ENCODE measurements around the gene TMEM45B.
"Not testable (repeated sequence)": the region's sequence is repeated elsewhere in the genome, so short reads cannot be mapped to it uniquely, and the experiment has no call there.

Gene TMEM45B

DNA sequence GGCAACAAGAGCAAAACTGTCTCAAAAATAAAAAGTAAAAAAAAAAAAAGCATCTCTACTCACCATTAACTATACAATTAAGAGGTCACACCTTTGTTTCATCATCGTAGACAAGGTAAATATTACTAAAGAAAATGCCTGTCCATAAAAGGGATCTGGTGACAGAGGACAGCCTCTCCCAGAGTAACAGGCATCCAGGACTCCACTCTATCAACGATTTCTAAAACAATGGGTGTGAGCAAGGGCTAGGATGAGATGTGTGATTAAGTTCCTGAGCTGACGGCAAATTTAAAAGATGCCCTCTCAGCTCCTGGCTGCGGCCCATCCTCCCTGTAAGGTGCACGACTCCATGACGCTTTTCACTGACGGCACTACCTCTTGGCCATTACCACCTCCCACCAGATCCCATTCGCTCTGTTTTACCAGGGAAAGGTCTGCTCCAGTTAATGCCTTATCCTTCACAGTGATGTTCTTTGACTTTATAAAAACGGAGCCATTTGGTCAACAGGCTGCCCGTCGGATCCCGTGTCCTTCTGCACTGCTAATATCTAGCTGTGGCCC lies 2.3 kb upstream of the TMEM45B start:
- FAIRE-seq = no peak

DNA sequence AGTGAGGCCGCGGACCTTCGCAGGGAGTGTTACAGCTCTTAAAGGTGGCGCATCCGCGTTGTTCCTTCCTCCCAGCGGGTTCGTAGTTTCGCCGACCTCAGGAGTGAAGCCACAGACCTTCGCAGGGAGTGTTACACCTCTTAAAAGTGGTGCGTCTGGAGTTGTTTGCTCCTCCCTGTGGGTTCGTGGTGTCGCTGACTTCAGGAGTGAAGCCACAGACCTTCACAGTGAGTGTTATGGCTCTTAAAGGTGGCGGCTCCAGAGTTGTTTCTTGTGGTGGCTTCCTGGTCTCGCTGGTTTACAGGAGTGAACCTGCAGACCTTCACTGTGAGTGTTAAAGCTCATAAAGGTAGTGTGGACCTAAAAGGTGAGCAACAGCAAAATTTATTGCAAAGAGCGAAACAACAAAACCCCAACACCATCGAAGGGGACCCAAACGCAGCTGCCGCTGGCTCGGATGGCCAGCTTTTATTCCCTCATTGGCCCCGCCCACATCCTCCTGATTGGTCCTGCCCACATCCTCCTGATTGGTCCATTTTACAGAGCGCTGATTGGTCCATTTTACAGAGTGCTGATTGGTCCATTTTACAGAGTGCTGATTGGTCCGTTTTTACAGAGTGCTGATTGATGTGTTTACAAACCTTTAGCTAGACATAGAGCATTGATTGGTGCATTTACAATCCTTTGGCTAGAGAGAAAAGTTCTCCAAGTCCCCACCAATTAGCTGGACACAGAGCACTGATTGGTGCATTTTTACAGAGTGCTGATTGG lies 1.2 kb upstream of the TMEM45B start:
- FAIRE-seq = no peak

DNA sequence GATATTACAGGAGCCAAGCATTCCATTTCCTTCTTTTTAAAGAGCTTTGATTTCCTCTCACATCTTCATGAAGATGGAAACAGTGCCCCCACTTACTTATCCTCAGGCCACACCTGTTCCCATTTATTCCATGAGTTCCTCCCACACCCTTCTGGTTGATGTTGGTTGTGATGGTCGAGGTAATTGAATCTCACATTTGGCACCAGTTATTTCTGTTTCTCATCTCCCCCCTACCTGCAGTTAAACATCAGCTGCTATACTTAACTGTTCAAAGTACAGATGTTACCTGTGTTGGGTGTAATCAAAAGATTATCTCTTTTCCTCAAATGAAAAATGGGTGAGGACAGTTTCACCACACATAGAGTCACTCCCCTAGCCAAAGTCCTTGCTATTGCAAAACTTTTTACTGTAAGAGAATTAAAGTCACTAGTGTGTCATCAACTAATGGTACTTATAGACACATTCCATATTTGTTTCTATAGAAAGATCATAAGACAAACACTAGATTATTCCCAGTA lies 1.9 kb downstream of the TMEM45B start:
- no peak for FAIRE-seq

DNA sequence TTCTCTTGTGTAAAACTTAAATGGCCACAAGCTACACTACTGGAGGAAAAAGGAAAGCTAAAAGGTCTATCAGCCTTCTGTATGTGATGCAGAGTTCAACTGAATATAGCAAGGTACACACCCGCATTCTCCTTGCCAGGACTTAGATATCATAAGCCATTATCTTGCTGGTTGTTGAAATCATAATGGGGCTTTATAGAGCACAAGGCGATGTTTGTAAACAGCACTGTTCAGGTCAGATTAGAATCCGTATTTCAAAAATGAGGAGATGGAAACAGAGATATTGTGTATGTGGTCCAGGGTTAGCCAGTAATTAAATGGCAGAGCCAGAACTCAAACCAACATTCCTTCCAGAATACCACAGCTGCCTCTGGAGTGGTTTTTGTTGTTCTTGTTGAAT lies 2.6 kb downstream of the TMEM45B start:
- FAIRE-seq = not testable (repeated sequence)

DNA sequence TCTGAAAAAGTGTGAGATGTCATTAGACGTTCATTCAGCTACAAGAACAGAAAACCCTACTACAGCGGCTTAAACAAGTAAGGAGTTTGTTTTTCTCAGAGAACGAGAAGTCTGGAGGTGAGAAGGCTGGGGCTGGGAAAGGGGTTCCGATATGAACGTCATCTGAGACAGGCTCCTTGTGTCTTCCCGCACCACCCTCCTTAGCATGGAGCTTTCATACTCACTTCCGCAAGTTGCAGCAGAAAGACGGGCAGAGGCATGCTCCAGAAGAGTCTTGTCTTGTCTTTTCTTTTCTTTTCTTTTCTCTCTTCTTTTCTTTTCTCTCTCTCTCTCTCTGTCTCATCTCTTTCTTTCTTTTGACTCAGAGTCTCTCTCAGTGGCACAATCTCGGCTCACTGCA lies 3.6 kb downstream of the TMEM45B start:
- no peak for FAIRE-seq

DNA sequence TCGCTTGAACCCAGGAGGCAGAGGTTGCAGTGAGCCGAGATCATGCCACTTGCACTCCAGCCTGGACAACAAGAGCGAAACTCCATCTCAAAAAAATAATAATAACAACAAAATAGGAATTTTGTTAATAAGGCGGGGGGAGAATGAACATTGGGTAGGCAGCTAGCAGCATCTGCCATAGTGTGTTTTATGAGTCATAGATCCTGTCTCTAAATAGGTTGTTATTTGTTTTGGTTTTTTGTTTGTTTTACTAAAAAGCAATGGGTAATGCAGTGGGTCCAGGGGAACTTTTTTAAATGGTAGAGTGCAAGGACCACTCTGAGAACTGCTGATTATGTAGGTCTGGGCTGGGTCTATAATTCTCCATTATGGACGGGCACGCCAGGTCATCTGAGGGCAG lies 4.6 kb downstream of the TMEM45B start:
- not testable (repeated sequence) for FAIRE-seq

DNA sequence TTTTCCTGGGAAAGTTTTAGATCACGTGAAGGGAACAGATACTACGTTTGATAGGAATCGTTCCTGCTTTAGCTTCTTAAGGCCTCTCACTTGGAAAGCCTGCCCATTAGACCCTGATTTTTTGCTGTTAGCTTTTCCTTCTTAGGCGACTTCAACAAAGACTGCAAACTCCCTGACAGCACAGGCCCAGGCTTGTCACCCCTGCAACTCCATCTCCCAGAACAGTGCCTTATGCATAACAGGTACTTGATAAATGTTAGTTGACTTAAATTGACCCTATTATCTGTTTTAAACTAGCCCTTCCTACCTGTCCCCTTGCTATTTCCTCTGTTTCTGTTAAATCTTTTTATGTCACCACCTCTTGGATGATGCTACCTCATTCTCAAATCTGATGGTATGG lies 7.6 kb downstream of the TMEM45B start:
- FAIRE-seq = not testable (repeated sequence)

DNA sequence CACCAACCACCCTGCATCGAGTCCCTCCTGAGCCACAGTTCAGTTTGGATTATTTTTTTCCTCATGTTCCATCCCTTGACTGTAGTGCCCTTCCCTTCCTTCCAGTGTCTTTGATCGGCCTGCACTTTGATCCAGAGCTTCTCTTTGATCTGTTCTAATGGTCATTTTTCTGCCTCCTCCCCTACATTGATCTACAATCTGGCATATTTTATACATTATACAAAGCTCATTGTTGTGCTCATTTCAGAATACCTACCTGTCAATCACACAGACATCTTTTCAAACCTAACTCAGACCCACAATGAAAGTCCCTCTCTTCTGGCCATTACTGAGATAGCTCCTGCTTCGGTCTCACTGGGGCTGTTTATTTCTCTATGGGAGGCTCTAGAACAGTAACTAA lies 8.2 kb downstream of the TMEM45B start:
- FAIRE-seq = not testable (repeated sequence)

DNA sequence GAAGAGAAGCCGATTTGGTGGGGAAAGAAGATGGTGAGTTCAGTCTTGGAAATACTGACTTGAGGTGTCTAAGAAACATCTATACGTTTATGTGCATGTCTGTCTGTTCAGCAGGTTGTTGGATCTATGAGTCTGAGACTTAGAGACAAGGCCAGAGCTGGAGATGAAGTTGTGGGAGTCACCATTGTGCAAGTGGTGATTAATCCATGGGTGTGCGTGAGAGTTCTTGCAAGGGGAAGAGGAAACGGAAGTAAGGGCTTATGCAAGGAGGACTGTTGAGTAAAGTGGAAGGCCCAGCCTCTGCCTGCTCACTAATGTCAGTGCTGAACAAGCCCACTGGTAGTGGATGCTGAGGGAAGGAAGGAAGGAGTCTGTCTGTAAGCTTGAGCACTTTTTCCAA lies 9.7 kb downstream of the TMEM45B start:
- no peak for FAIRE-seq

DNA sequence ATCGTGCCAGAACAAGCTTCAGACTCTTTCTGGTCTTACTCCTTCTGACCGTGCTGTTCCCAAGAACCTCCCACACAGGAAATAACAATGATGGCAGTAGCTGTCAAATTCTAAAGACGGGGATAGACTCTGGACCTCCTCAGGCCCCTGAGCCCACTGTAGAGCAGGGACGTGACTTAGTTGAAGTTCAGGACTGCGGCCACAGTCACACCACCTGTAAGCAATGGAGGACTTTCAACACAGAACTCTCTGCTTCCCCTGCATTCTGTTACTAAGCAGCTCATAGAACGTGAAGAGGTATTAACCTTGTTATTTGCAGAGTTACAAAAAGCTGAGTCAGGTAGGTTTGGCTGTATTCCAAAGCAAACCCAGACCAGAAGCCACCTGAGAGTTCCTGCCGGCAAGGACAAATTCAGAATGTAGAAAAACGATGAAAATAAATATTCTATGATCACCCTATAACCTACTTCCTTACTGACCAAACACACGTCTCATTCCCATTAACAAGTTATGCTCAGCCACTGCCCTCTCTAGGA lies 12.7 kb downstream of the TMEM45B start:
- FAIRE-seq = no peak

DNA sequence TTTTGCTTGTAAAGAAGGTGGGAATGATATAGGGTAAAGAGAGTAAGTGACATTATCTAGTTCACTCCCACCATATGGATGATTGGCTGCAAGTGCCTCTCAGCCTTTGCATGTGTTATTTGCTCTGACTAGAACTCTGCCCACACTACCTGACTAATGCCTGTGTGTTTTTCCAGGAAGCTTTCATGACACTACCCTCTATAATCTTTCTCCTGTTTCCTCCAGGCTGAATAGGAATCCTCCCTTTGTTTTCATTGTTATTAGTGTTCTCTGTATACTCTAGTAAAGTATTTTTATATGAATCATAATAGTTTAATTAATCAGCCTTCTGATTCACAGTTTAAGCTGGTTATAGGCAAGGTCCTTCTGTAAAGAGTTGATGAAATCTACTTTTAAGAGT lies 13.8 kb downstream of the TMEM45B start:
- FAIRE-seq = not testable (repeated sequence)

DNA sequence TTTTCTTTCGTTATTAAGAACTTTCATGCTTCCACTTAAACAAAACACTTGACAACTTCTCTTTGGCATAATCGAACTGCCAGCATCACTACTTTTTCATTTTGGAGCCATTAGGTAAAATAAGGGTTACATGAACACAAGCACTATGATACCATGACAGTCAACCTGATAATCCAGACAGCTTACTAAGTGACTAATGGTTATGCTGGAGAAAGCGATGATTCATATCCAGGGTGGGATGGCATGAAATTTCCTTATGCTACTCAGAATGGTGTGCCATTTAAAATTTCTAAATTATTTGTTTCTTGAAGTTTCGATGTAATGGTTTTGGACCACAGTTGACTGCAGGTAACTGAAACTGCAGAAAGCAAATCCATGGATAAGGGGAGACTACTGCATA lies 15.6 kb downstream of the TMEM45B start:
- not testable (repeated sequence) for FAIRE-seq

DNA sequence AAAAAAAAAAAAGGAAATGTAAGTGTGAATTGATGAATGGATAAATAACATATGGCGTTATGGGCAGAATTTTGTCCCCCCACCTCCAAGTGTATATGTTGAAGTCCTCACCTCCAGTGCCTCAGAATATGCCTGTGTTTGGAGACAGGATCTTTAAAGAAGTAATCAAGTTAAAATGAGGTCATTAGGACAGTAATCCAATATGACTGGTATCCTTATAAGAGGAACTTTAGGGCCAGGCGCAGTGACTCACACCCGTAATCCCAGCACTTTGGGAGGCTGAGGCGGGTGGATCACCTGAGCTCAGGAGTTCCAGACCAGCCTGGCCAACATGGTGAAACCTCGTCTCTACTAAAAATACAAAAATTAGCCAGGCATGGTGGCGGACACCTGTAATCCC lies 17.6 kb downstream of the TMEM45B start:
- FAIRE-seq = not testable (repeated sequence)

DNA sequence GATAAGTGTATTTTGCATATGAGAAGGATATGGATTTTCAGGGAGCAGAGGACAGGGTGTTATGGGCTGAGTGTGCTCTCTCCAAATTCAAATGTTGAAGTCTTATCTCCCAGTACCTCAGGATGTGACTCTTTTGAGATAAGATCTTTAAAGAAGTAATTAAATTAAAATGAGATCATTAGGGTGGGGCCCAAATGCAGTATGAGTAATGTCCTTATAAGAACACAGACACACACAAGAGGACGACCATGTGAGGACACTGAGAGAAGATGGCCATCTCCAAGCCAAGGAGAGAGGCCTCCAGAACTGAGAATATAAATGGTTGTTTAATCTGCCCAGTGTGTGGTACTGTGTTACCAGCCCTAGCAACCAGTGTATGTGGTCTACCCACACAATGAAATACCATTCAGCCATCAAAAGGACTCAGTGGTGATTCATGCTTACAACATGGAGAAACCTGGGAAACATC lies 20.8 kb downstream of the TMEM45B start:
- not testable (repeated sequence) for FAIRE-seq

DNA sequence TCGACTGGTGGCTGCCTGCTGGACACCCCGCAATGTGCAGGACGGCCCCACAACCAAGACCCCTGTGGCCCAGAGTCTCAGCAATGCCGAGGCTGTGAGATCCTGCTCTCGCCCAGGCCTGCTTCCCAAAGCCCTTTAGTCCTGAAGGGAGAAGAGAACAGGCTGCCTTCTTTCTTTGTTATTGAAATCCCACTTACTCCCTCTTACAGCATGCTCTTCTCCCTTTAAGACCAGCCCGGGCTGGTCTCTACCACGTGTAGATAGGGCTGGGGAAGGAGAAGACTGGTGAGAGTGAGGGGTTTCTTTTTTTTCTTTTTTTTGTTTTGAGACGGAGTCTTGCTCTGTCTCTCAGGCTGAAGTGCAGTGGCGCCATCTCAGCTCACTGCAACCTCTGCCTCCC lies 21.3 kb downstream of the TMEM45B start:
- no peak for FAIRE-seq

DNA sequence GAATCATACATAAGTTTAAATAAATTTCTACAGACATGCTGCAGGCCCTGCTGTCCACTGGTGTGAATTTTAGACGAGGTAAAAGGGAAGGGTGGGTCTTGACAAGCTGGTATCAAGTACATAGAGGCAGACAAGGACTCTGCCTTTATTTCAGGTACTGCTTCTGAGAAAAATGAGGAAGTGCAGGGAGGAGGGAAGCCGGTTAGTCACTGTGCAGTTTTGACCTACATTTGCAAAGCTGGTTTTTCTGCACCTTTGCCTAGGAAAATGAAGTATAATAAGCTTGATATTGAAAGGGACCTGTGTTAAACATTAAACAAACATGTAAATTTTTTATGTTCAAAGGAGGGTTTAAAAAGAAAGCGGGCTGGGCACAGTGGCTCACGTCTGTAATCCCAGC lies 24.6 kb downstream of the TMEM45B start:
- FAIRE-seq = no peak

DNA sequence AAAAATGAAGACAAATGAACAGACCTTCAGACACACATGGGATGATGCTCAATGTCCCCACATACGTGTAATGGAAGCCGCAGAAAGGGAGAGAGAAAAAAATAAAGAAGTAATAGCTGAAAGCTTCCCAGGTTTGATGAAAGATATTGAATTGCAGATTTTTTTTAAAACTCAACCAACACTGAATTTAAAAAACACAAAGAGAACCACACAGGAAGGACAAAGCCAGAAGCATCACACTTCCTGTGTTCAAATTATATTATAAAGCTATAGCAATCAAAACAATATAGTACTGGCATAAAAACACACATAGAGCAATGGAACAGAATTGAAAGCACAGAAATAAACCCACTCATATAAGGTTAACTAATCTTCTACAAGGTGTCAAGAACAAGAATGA lies 26.5 kb downstream of the TMEM45B start:
- FAIRE-seq = no peak

DNA sequence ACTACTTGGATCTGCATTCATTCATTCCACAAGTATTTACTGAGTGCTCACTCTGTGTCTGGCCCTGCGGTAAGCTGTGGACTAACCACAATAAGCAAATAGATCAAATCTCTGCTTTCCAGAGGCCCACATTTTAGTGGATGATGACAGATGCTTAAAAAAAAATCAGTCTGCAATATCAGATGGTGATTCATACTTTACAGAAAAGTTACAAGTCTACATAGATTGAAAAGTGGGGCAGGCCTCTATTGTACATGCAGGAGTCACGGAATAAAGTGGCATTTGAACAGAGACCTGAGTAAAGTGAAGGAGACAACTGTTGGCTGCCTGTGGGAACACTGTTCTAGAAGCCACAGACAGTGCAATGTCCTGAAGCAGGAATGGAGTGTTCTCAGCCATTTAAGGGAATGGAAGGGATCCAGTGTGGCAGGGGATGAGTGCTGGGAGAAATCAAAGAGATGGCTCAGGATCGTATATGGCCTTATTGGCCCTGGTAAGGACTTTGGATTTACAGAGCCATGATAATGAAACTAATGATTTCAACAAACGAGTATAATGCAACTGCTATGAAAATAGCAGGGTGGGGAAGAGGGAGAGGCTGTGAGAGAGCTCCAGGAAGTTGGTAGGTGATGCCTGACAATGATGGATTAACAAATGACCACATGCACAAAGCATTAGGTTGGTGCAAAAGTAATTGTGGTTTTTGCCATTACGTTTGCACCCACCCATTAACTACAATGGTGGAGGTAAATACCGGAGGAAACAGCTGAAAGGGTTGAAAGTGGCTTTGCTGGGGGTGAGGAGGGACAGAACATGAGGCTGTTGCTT lies 31.1 kb downstream of the TMEM45B start:
- no peak for FAIRE-seq

DNA sequence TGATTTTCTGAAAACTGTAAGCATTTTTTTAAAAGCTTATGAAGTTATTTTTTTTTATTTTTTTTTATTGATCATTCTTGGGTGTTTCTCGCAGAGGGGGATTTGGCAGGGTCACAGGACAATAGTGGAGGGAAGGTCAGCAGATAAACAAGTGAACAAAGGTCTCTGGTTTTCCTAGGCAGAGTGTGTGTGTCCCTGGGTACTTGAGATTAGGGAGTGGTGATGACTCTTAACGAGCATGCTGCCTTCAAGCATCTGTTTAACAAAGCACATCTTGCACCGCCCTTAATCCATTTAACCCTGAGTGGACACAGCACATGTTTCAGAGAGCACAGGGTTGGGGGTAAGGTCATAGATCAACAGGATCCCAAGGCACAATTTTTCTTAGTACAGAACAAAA lies 31.7 kb downstream of the TMEM45B start:
- FAIRE-seq = not testable (repeated sequence)

DNA sequence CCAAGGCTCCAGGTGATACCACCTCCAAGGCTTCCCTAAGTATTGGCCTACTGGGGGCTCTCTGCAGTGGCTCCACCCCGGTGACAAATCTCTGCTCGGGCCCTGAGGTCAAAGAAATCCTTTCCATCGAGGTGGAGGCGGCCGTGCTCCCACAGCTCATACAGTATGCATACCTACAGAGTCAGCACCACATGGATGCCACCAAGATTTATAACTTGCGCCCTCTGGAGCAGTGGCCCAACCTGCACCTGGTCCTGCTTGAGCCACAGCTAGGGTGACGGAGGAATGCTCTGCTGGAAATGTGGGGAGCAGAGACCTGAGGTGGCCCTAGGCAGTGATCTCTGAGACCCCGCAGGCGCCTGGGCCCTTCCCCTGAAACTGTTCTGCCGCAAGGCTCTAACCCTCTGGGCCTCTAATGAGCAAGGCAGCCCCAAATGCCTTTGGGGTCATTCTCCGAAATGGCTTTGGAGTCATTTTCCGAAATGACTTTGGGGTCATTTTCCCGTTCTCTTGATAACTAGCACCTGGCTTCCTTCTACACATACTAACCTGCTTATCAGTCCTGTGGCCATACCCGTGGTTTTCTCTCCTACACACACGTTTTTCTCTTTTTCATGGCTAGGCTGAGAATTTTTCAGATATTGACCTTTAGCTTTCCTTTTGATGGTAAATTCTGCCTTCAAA lies 33.9 kb downstream of the TMEM45B start:
- no peak for FAIRE-seq

DNA sequence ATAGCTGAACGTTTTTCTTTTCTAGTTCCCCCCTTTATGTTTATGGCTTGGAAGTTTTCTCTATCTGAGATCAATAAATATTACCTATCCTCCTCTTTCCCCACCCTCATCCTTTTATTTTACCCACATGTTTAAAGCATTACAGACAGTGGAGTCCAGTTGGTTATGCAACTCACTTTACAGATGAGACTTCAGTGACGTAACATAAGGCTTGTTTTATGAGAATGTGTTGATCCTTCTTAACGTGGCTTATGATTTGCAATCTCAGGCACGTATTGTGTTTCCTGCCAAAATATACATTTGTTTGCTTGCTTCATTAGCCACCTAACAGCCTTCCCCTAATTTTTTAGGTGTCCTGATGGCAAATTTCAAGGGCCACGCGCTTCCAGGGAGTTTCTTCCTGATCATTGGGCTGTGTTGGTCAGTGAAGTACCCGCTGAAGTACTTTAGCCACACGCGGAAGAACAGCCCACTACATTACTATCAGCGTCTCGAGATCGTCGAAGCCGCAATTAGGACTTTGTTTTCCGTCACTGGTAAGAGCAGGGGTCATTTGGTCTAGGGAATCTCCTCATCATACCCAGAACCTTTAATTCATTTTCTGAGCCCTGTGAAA lies 36.6 kb downstream of the TMEM45B start:
- no peak for FAIRE-seq
